MM.1S (cell line): ENCODE data around the gene GFI1.
A peak's percentile ranks its signal among the peaks of the same experiment; 100 is the strongest.

Experiments
- DNase-seq: peaks from one replicate; pipeline ENCODE4 v3.0.0-alpha.2; 2015
- H2AFZ ChIP-seq: fragments of 300-600 bp; sonication (generic); 2 replicates; pipeline ENCODE4 v1.6.0; 2016; ENCODE audit warnings: antibody characterized with exemption, low read length
- H3F3A ChIP-seq: fragments of 300-600 bp; sonication (generic); 2 replicates; pipeline ENCODE4 v1.6.1; 2016; ENCODE audit warnings: mild to moderate bottlenecking, antibody characterized with exemption, low read length, moderate library complexity, mixed read lengths; ENCODE audit not compliant: insufficient read depth
- H3K27ac ChIP-seq: fragments of 300-600 bp; sonication (generic); 2 replicates; pipeline ENCODE4 v1.5.1; 2016; ENCODE audit warnings: mild to moderate bottlenecking, low read length
- H3K27me3 ChIP-seq: fragments of 300-600 bp; sonication (generic); replicated peaks from 2 replicates; pipeline ENCODE4 v1.6.0; 2016; ENCODE audit warnings: low read length; ENCODE audit not compliant: insufficient read depth
- H3K36me3 ChIP-seq: fragments of 300-600 bp; sonication (generic); replicated peaks from 2 replicates; pipeline ENCODE4 v1.6.1; 2016; ENCODE audit warnings: mild to moderate bottlenecking, low read length, mixed read lengths; ENCODE audit not compliant: insufficient read depth
- H3K4me1 ChIP-seq: fragments of 300-600 bp; sonication (generic); 2 replicates; pipeline ENCODE4 v1.6.1; 2016; ENCODE audit warnings: low read length, mixed read lengths
- H3K4me2 ChIP-seq: fragments of 300-600 bp; sonication (generic); 2 replicates; pipeline ENCODE4 v1.6.0; 2016; ENCODE audit warnings: low read depth, low read length
- H3K4me3 ChIP-seq: fragments of 300-600 bp; sonication (generic); 2 replicates; pipeline ENCODE4 v1.5.1; 2016; ENCODE audit warnings: low read length, mixed read lengths
- H3K79me2 ChIP-seq: fragments of 300-600 bp; sonication (generic); 2 replicates; pipeline ENCODE4 v1.6.1; 2016; ENCODE audit warnings: mixed run types, low read length, mixed read lengths
- H3K9ac ChIP-seq: fragments of 300-600 bp; sonication (generic); 2 replicates; pipeline ENCODE4 v1.6.1; 2016; ENCODE audit warnings: low read length, mixed read lengths
- H3K9me2 ChIP-seq: fragments of 300-600 bp; sonication (generic); replicated peaks from 2 replicates; pipeline ENCODE4 v1.6.1; 2016; ENCODE audit warnings: mild to moderate bottlenecking, low read length, mixed read lengths; ENCODE audit not compliant: insufficient read depth
- H3K9me3 ChIP-seq: fragments of 300-600 bp; sonication (generic); replicated peaks from 2 replicates; pipeline ENCODE4 v1.6.1; 2016; ENCODE audit warnings: mild to moderate bottlenecking, low read length, mixed read lengths; ENCODE audit not compliant: insufficient read depth
- H4K20me1 ChIP-seq: fragments of 300-600 bp; sonication (generic); 2 replicates; pipeline ENCODE4 v1.6.1; 2016; ENCODE audit warnings: mild to moderate bottlenecking, low read length, moderate library complexity, mixed read lengths; ENCODE audit not compliant: insufficient read depth
- EZH2 ChIP-seq: fragments of 300-600 bp; sonication (generic); optimal IDR thresholded peaks from 2 replicates; pipeline ENCODE3; 2017; ENCODE audit warnings: low read depth, mild to moderate bottlenecking, antibody characterized with exemption, low read length, mixed read lengths
- EZH2phosphoT487 ChIP-seq: fragments of 300-600 bp; sonication (generic); IDR thresholded peaks from 2 replicates; pipeline ENCODE4 v1.6.1; 2018; ENCODE audit warnings: antibody characterized with exemption, low read length
- TF ChIP-seq, protein P1 (sequence below): fragments of 300-600 bp; sonication (generic); IDR thresholded peaks from 2 replicates; pipeline ENCODE4 v1.5.1; 2016; ENCODE audit warnings: antibody characterized with exemption, low read length, mixed read lengths

The GFI1 gene

DNA sequence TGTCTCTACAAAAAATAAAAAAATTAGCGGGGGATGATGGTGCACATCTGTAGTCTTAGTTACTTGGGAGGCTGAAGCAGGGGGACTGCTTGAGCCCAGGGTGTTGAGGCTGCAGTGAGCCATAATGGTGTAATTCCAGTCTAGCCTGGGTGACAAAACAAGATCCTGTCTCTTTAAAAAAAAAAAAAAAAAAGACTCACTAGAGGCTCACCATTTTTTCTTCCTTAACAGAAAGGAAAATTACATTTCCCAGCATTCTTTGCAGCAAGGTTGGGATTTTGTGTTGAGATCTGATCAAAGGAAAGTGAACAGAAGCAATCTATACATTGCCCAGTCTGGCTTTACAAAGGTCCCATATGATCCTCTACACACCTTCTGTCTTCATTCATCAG lies 21.5 kb downstream of the GFI1 start:
- Histone ChIP-seq H3K9me2 (no peaks in the 10 kb centered on the region), H3K79me2 (no peaks in the 10 kb centered on the region), H3K36me3 (no peaks in the 10 kb centered on the region), H3K27ac (no peak overlapping the region), H3K27me3 (no peaks in the 10 kb centered on the region), H2AFZ (no peak overlapping the region), H3K4me3 (no peak overlapping the region), H3K9ac (no peak overlapping the region), H3K4me1 (peaks cover 28% of the 10 kb centered on the region), H4K20me1 (no peaks in the 10 kb centered on the region), H3K9me3 (no peaks in the 10 kb centered on the region), H3K4me2 (no peak overlapping the region), H3F3A (peaks cover 12% of the 10 kb centered on the region)
- TF ChIP-seq EZH2 (no peak), EZH2phosphoT487 (no peak)
- TF ChIP-seq, protein P1, sequence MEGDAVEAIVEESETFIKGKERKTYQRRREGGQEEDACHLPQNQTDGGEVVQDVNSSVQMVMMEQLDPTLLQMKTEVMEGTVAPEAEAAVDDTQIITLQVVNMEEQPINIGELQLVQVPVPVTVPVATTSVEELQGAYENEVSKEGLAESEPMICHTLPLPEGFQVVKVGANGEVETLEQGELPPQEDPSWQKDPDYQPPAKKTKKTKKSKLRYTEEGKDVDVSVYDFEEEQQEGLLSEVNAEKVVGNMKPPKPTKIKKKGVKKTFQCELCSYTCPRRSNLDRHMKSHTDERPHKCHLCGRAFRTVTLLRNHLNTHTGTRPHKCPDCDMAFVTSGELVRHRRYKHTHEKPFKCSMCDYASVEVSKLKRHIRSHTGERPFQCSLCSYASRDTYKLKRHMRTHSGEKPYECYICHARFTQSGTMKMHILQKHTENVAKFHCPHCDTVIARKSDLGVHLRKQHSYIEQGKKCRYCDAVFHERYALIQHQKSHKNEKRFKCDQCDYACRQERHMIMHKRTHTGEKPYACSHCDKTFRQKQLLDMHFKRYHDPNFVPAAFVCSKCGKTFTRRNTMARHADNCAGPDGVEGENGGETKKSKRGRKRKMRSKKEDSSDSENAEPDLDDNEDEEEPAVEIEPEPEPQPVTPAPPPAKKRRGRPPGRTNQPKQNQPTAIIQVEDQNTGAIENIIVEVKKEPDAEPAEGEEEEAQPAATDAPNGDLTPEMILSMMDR: no peak
- DNase-seq: no peak

DNA sequence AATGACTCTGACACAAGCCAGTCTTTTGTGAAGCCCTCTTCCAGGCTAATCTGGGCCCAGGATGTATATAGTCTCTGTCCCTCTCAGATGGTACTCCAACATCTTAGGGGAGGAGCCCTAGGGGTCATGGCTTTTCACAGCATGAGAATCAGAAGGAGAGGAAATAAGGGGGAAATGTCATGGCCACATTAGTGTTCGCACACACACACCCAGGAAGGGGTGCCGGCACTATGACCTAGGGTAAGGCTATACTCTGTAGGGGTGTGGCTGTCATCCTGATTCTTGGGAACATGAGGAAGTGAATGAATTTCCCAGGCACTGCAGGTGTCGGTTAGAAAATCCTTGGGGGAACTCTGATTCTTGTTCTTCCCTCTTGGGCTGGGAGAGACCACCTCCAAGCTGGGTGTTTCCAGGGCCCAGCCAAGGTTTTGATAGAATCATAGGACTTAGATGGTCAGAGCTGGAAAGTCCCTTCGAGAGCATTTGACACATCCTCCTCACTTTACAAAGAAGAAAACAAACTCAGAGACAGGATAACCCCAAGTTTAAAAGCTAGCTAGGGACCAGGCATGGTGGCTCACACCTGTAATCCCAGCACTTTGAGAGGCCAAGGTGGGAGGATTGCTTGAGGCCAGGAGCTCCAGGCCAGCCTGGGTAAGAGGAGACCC lies 22.0 kb downstream of the GFI1 start:
- H3K27ac ChIP-seq: no peak overlapping the region
- no peak overlapping the region for H2AFZ ChIP-seq
- no peak for DNase-seq
- no peak overlapping the region for H3K9ac ChIP-seq
- H3K36me3 ChIP-seq: no peaks in the 10 kb centered on the region
- no peaks in the 10 kb centered on the region for H4K20me1 ChIP-seq
- no peaks in the 10 kb centered on the region for H3K79me2 ChIP-seq
- peaks cover 12% of the 10 kb centered on the region for H3F3A ChIP-seq
- no peak overlapping the region for H3K4me3 ChIP-seq
- no peaks in the 10 kb centered on the region for H3K9me2 ChIP-seq
- H3K9me3 ChIP-seq: no peaks in the 10 kb centered on the region
- no peaks in the 10 kb centered on the region for H3K27me3 ChIP-seq
- no peak for TF ChIP-seq EZH2
- TF ChIP-seq, protein P1: no peak
- no peak for TF ChIP-seq EZH2phosphoT487
- H3K4me2 ChIP-seq: no peak overlapping the region
- H3K4me1 ChIP-seq: peaks cover 33% of the 10 kb centered on the region

DNA sequence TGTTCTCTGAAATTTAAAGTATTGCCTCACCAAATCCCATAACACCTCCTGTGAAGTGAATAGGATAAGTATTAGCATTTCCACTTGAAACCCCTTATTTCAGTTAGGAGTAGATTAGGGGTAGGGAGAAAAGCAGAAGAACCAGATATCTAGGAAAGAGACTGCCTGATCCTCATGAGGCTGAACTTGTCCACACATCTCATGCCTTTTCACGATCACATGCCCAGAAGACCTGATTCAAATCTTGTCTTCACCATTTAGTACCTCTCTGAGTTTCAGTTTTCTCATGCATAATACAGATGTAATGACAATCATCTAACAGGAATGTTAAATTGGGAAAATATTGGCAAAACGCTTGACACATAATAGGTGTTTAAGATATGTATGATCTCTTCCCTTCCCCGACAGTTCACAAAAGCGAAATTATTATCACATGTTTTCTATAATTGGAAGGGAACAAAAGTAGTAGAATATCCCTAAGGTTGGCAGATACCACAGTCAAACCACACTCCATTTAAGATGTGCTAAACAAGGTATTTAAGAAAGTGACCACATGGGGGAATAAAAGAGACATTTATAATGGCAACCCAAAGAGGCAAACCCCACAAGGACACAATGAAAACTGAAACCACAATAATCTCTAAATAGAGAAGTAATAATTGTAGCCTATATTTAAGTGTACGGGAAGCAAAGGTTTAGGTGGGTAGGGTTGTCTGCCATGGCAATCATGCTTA lies 25.2 kb downstream of the GFI1 start:
- Histone ChIP-seq H3F3A (peaks cover 9% of the 10 kb centered on the region), H3K79me2 (no peaks in the 10 kb centered on the region), H3K9ac (no peak overlapping the region), H3K27me3 (no peaks in the 10 kb centered on the region), H3K36me3 (no peaks in the 10 kb centered on the region), H4K20me1 (no peaks in the 10 kb centered on the region), H3K27ac (peak overlapping the region; percentile 14; the same call in 1 of the 2 replicates), H2AFZ (no peak overlapping the region), H3K9me3 (no peaks in the 10 kb centered on the region), H3K4me2 (peak overlapping the region; percentile 71), H3K4me3 (peak overlapping the region; percentile 42), H3K4me1 (peaks cover 36% of the 10 kb centered on the region), H3K9me2 (no peaks in the 10 kb centered on the region)
- DNase-seq: peak; percentile 88
- TF ChIP-seq EZH2phosphoT487: no peak
- TF ChIP-seq, protein P1: peak; percentile 43
